ENCODE data around the gene PRLH. TPM values are rescaled to one million over a fixed set of nuclear protein-coding genes. Genes with fewer than 3 reads are reported as not detected.
A peak's percentile ranks its signal among the peaks of the same experiment; 100 is the strongest.
"Not testable (repeated sequence)": the region's sequence is repeated elsewhere in the genome, so short reads cannot be mapped to it uniquely, and the experiment has no call there.

The PRLH gene
- total RNA-seq, 1 experiment from 2014 or later: not detected

- no peak for DNase-seq (ENCODE audit: low read depth)
Observed at GRCh38 chr2:237600205-237600846, 34.0 kb downstream of the PRLH start.

- no peak for DNase-seq (ENCODE audit: low read depth)
Observed at GRCh38 chr2:237601453-237602116, 35.2 kb downstream of the PRLH start.

GRCh38 chr2:237602409-237602808, 36.0 kb downstream of the PRLH start:
- no peak for DNase-seq (ENCODE audit: low read depth)

DNA sequence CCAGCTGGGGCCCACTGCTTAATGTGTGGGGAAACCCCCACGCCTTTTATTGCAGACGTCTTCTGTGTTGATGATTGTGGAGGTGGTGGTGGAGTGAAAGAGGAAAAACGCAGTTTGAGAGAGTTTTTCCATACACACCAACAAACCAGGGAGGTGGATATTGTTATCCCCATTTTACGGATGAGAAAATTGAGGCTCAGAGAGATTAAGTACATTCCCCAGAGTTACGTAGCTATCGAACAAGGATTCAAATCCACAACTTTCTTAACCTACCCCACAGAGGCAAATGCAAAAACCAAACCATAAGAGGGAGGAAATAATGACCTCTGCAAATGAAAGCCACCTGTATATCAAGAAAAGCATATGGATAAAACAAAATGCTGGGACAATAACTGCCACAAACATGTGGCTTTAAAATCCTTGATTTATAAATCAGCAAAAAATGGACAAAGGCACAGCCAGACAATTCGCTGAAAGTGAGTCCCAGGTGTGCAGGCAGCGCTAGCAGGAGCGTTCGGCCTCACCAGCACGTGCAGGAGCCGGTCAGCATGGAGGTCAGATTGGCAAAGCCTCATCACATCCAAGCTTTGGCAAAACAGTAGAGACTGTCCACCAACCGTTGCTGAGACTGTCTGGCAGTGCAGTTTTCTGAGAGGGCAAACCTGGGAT, 36.8 kb downstream of the PRLH start:
- DNase-seq (ENCODE audit: low read depth): no peak

GRCh38 chr2:237603718-237604362, 37.5 kb downstream of the PRLH start:
- peak; percentile 82 for DNase-seq (ENCODE audit: low read depth)

- DNase-seq (ENCODE audit: low read depth): no peak
Observed at GRCh38 chr2:237604391-237604790, 38.0 kb downstream of the PRLH start.

- DNase-seq (ENCODE audit: low read depth): no peak
Observed at GRCh38 chr2:237604960-237605359, 38.6 kb downstream of the PRLH start.

- not testable (repeated sequence) for DNase-seq (ENCODE audit: low read depth)
Observed at GRCh38 chr2:237606522-237606921, 40.1 kb downstream of the PRLH start.

DNA sequence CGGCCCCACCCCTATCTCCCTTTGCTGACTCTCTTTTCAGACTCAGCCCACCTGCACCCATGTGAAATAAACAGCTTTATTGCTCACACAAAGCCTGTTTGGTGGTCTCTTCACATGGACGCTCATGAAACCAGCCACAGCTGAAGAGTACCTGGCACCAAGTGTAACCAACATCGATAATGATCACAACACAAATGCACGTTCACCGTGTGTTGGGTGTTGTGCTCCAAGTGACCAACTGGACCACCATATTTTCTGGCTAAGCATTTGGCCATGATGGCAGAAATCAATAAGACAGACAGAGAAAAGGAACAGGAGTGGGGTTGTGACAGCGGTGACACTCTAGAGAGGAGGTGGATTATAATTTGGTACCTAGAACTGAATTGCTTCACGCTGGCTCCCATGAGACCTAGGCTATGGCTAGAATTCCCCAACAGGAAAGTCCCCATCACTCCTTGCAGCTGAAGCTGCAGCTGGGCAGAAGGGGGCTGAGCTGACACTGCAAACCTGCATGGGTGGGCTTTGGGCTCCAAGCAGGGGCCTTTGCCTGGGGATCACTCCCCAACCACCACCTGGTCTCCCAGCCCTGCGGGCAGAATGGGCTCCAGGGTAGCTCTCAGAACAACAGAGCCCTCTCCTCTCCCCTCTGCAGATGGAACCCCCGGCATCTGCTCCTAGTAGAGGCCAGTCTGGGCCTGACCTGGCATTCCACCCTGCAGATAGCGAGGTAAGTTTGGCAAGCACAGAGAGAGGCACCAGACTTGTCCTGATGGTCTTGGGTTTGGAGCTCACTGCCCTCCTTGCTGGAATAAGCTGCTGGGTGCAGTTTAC, 46.4 kb downstream of the PRLH start:
- no peak for DNase-seq (ENCODE audit: low read depth)

GRCh38 chr2:237613679-237614078, 47.3 kb downstream of the PRLH start:
- DNase-seq (ENCODE audit: low read depth): no peak

DNA sequence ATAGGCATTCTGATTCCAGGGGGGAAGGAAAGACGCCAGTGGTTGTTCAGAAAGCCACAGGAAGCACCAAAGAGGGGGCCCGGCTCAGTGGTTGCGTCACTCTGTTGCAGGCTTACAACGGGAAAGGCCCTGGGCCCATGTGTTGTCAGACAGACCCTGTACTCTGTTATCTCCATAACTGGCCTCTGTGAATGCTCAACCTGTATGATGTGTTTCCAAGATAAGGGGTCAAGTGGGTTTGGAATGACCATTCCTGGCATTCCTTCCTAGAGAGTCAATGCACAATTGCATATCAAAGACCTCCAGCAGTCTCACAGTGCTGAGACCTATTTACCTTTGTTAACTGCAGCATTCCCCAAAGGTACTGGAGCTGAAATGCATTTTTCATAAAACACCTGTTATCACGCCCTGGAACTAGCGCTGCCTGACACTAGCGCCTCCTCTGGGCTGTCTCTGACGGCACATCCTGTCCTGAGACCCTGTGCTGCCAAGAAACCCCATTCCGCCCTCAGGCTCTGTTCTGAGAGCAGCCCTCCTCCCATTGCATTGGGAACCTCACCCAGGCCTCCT, 47.9 kb downstream of the PRLH start:
- no peak for DNase-seq (ENCODE audit: low read depth)

DNA sequence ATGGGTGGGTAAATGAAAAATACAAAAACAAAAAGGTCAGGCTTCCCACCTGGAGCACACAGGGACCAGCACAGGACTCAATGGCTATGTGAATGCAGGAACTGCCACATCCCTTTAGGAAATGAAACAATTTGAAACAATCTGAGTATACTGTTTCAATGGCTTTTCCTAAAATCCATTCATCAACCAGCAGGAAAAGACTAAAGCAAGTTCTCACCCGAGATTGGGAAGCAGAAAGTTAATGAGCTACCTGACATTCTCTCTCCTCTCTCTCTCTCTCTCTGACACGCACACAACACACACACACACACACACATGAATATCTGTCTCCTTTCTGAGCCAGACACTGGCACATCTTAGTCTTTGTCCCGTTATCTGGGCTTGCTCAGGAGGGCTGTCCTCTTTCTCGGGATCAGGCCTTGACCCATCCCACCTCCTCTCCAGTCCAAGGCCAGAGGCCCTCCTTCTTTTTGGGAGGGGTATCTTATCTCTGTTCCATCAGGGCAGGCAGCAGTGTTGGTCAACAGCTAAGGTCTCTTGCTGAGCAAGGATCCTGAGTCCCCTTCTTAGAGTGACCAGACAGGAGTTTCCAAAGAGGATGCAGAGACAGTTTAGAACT, 49.4 kb downstream of the PRLH start:
- DNase-seq (ENCODE audit: low read depth): no peak

- DNase-seq (ENCODE audit: low read depth): no peak
Observed at GRCh38 chr2:237616373-237616733, 50.0 kb downstream of the PRLH start.

Small RNA genes within 50 kb of the gene (small RNA-seq; reads per million reads assigned to genes)
- gene RNU6-1140P: not detected

Other genes with a start within 250 kb of the PRLH start
- 251 and 254 TPM in 2 replicates for gene COL6A3, start 152.4 kb upstream of the PRLH start, total RNA-seq (2014; rRNA removed; shearing (Covaris generic))
- gene MLPH, start 79.3 kb upstream of the PRLH start, total RNA-seq (2014; rRNA removed; shearing (Covaris generic)): not detected in 2 replicates
- 0.43 TPM in 1 of 2 replicates, not detected in the other for gene RAB17, start 24.2 kb downstream of the PRLH start, total RNA-seq (2014; rRNA removed; shearing (Covaris generic))
- gene LRRFIP1, start 61.0 kb downstream of the PRLH start, total RNA-seq (2014; rRNA removed; shearing (Covaris generic)): 60.7 and 76.9 TPM in 2 replicates
- gene RBM44, start 232.2 kb downstream of the PRLH start, total RNA-seq (2014; rRNA removed; shearing (Covaris generic)): 0.32 and 0.40 TPM in 2 replicates